HCT116 (cell line): ENCODE measurements around the gene COPS3. TPM values are rescaled to one million over a fixed set of nuclear protein-coding genes. Genes with fewer than 3 reads are reported as not detected.

Experiments
- ATAC-seq: fragments of 200-7000 bp; cut with Tn5 transposase; 2 replicates; pipeline ENCODE4 v1.9.1; 2020; ENCODE audit warnings: mild to moderate bottlenecking, moderate library complexity
- BruUV-seq: library from RNA; stranded (reverse); fragments of 400-500 nt; replicated peaks from 2 replicates; lab custom pipeline; 2021; lab: Mats Ljungman, UMichigan
- CTCF ChIA-PET: fragments of 300-600 bp; sonication (Branson Sonifier 250); formaldehyde crosslinking; loops from one replicate; lab custom pipeline; 2021; ENCODE audit warnings: antibody characterized with exemption; lab: Charles Lee
- POLR2A ChIA-PET: fragments of 300-600, 350-600 bp; sonication (Branson Sonifier 250); formaldehyde crosslinking; loops from one replicate; lab custom pipeline; 2021; ENCODE audit warnings: antibody characterized with exemption; lab: Charles Lee
- RAD21 ChIA-PET, 2 experiments: fragments of 300-600 bp; sonication (Branson Sonifier 250); formaldehyde crosslinking; loops; one replicate each; lab custom pipeline; 2023; ENCODE audit warnings: low total read pairs in 2 of 2; ENCODE audit not compliant: uncharacterized antibody in 2 of 2, unreplicated experiment in 2 of 2, low non-redundant PET in 1 of 2; lab: Charles Lee
- DNase-seq: peaks from one replicate; pipeline ENCODE4 v3.0.0-alpha.2; 2010; ENCODE audit warnings: low read depth, low spot score
- H2AFZ ChIP-seq: fragments of 200-600 bp; shearing (Covaris generic), sonication (generic); 2 replicates; pipeline ENCODE4 v1.6.1; 2017; ENCODE audit warnings: low read depth, mixed run types, mixed read lengths, antibody characterized with exemption, low read length; ENCODE audit not compliant: poor library complexity, severe bottlenecking
- H3K27ac ChIP-seq: 2 replicates; pipeline ENCODE4 v1.5.1; 2012; ENCODE audit warnings: low read depth, low read length
- H3K27me3 ChIP-seq: fragments of 200-600 bp; sonication (generic); 2 replicates; pipeline ENCODE4 v1.6.1; 2016; ENCODE audit warnings: mixed run types, low read length, mixed read lengths; ENCODE audit not compliant: insufficient read depth
- H3K36me3 ChIP-seq, 2 experiments: fragments of 200-500 bp in 1 of 2; fragments of 200-600 bp in 1 of 2; sonication (Bioruptor generic) in 1 of 2; sonication (generic) in 1 of 2; 2 replicates each; pipeline versions ENCODE4 v1.5.1 to v1.6.1; 2014 to 2016; ENCODE audit warnings: low read length in 2 of 2, inconsistent platforms in 1 of 2, mixed read lengths in 1 of 2, mixed run types in 1 of 2; ENCODE audit not compliant: insufficient read depth in 2 of 2, control insufficient read depth in 1 of 2
- H3K4me1 ChIP-seq, 2 experiments: fragments of 200-600 bp in 1 of 2; sonication (generic) in 1 of 2; 2 replicates each; pipeline versions ENCODE4 v1.5.1 to v1.6.1; 2012 to 2017; ENCODE audit warnings: low read length in 2 of 2, inconsistent platforms in 1 of 2, mild to moderate bottlenecking in 1 of 2, mixed read lengths in 1 of 2, mixed run types in 1 of 2, moderate library complexity in 1 of 2; ENCODE audit not compliant: insufficient read depth in 2 of 2, control insufficient read depth in 1 of 2
- H3K4me2 ChIP-seq: fragments of 200-600 bp; sonication (generic); 2 replicates; pipeline ENCODE4 v1.6.1; 2017; ENCODE audit warnings: mixed run types, low read length, mixed read lengths
- H3K4me3 ChIP-seq, 2 experiments: fragments of 200-600 bp in 1 of 2; sonication (generic) in 1 of 2; replicated peaks in 1 of 2; 2 replicates each; pipeline ENCODE4 v1.5.1; 2011 to 2016; ENCODE audit warnings: low read length in 2 of 2, control low read depth in 1 of 2, low read depth in 1 of 2, mild to moderate bottlenecking in 1 of 2, mixed read lengths in 1 of 2, mixed run types in 1 of 2
- H3K79me2 ChIP-seq: fragments of 200-600 bp; sonication (generic); 2 replicates; pipeline ENCODE4 v1.6.1; 2017; ENCODE audit warnings: mild to moderate bottlenecking, mixed run types, low read length, moderate library complexity, mixed read lengths; ENCODE audit not compliant: insufficient read depth
- H3K9ac ChIP-seq: fragments of 200-600 bp; sonication (generic); 2 replicates; pipeline ENCODE4 v1.6.1; 2016; ENCODE audit warnings: low read length, mixed read lengths
- H3K9me2 ChIP-seq: fragments of 200-600 bp; sonication (generic), shearing (Covaris generic); 2 replicates; pipeline ENCODE4 v1.6.1; 2017; ENCODE audit warnings: mixed run types, mild to moderate bottlenecking, moderate library complexity; ENCODE audit not compliant: insufficient read depth
- H3K9me3 ChIP-seq, 2 experiments: fragments of 200-500 bp in 1 of 2; fragments of 200-600 bp in 1 of 2; sonication (Bioruptor generic) in 1 of 2; sonication (generic) in 1 of 2; 2 replicates each; pipeline ENCODE4 v1.6.1; 2014 to 2017; ENCODE audit warnings: low read length in 2 of 2, mixed read lengths in 2 of 2, inconsistent platforms in 1 of 2, low read depth in 1 of 2, mild to moderate bottlenecking in 1 of 2, mixed run types in 1 of 2, moderate library complexity in 1 of 2; ENCODE audit not compliant: control insufficient read depth in 1 of 2, insufficient read depth in 1 of 2
- H4K20me1 ChIP-seq: fragments of 200-600 bp; sonication (generic), shearing (Covaris generic); 2 replicates; pipeline ENCODE4 v1.6.1; 2017; ENCODE audit warnings: mixed run types, mild to moderate bottlenecking, moderate library complexity; ENCODE audit not compliant: insufficient read depth
- ATF3 ChIP-seq: IDR thresholded peaks from 2 replicates; pipeline ENCODE4 v1.6.1; 2012
- CBX3 ChIP-seq: IDR thresholded peaks from 2 replicates; pipeline ENCODE4 v1.6.1; 2012; ENCODE audit warnings: low read depth
- CEBPB ChIP-seq: IDR thresholded peaks from 2 replicates; pipeline ENCODE4 v1.6.1; 2012; ENCODE audit warnings: low read depth
- EZH2 ChIP-seq: fragments of 200-600 bp; sonication (generic); IDR thresholded peaks from 2 replicates; pipeline ENCODE4 v1.6.1; 2017; ENCODE audit warnings: antibody characterized with exemption, mixed run types
- EZH2phosphoT487 ChIP-seq: fragments of 200-600 bp; IDR thresholded peaks from 2 replicates; pipeline ENCODE4 v1.6.1; 2018; ENCODE audit warnings: antibody characterized with exemption, borderline replicate concordance
- FOSL1 ChIP-seq: IDR thresholded peaks from 2 replicates; pipeline ENCODE4 v1.6.1; 2012; ENCODE audit warnings: low read depth
- JUND ChIP-seq: IDR thresholded peaks from 2 replicates; pipeline ENCODE4 v1.6.1; 2012
- MAX ChIP-seq: IDR thresholded peaks from 2 replicates; pipeline ENCODE4 v1.6.1; 2012
- POLR2A ChIP-seq: IDR thresholded peaks from 2 replicates; pipeline ENCODE4 v1.7.0; 2011; ENCODE audit warnings: borderline replicate concordance; ENCODE audit not compliant: insufficient read depth, insufficient read length; ENCODE audit errors: extremely low read depth
- POLR2AphosphoS5 ChIP-seq: IDR thresholded peaks from 2 replicates; pipeline ENCODE4 v1.6.1; 2011; ENCODE audit warnings: mild to moderate bottlenecking, low read depth, low read length, moderate library complexity
- RAD21 ChIP-seq: IDR thresholded peaks from 2 replicates; pipeline ENCODE4 v1.6.1; 2012; ENCODE audit warnings: low read depth, mild to moderate bottlenecking
- REST ChIP-seq: IDR thresholded peaks from 2 replicates; pipeline ENCODE4 v1.6.1; 2012; ENCODE audit warnings: low read depth
- SP1 ChIP-seq: IDR thresholded peaks from 2 replicates; pipeline ENCODE4 v1.6.1; 2012; ENCODE audit warnings: low read depth
- SRF ChIP-seq: IDR thresholded peaks from 2 replicates; pipeline ENCODE4 v1.6.1; 2012; ENCODE audit warnings: low read depth
- TCF7L2 ChIP-seq: IDR thresholded peaks from 2 replicates; pipeline ENCODE4 v1.7.0; 2011; ENCODE audit warnings: borderline replicate concordance, inconsistent platforms; ENCODE audit not compliant: insufficient read depth, insufficient read length; ENCODE audit errors: extremely low read depth
- YY1 ChIP-seq: IDR thresholded peaks from 2 replicates; pipeline ENCODE4 v1.6.1; 2011; ENCODE audit warnings: low read length, low read depth, moderate library complexity, mild to moderate bottlenecking; ENCODE audit not compliant: insufficient replicate concordance; ENCODE audit errors: extremely low read depth
- ZFX ChIP-seq: fragments of 450-650 bp; IDR thresholded peaks from 2 replicates; pipeline ENCODE4 v1.6.1; 2017
- intact Hi-C: fragments of 100-400 bp; cut with micrococcal nuclease; formaldehyde crosslinking; loops from 2 replicates; pipeline ENCODE4 v1.10.0; 2022
- total RNA-seq: library from RNA; stranded (reverse); gene quantifications from one replicate; pipeline ENCODE4 v1.2.1, GENCODE V29; 2021; ENCODE audit not compliant: unreplicated experiment

The COPS3 gene
- total RNA-seq, 1 experiment from 2014 or later, result 99.0 TPM

GRCh38 chr17:17204041-17204591, 76.9 kb downstream of the COPS3 start:
- H3K9me2 ChIP-seq, result no peaks in the 10 kb centered on the region
- intact Hi-C loops, result no loop called here
- H3K79me2 ChIP-seq, result peaks cover 30% of the 10 kb centered on the region
- H3K27me3 ChIP-seq, result no peaks in the 10 kb centered on the region
- RAD21 ChIA-PET, result no interaction called here
- ATAC-seq (no peak), DNase-seq (no peak)
- peak overlapping the region; percentile 100 for H3K4me2 ChIP-seq
- H3K4me3 ChIP-seq, result peak overlapping the region in 1 of 2 experiments; percentile 95; a peak in 2 of 4 replicates
- H3K9ac ChIP-seq, result peak overlapping the region; percentile 99
- H3K27ac ChIP-seq, result peak overlapping the region; percentile 89; the same call in 1 of the 2 replicates
- peaks cover 6 to 28% of the 10 kb centered on the region in 2 experiments for H3K36me3 ChIP-seq
- H3K4me1 ChIP-seq, result peaks cover 7 to 31% of the 10 kb centered on the region in 2 experiments
- CTCF ChIA-PET, result no interaction called here
- no peaks in the 10 kb centered on the region for H4K20me1 ChIP-seq
- no TSS peak for BruUV-seq
- H2AFZ ChIP-seq, result no peak overlapping the region
- POLR2A ChIA-PET, result no interaction called here
- TF ChIP-seq ATF3 (no peak), MAX (no peak)
- H3K9me3 ChIP-seq, result no peaks in the 10 kb centered on the region

GRCh38 chr17:17203173-17203730, 77.8 kb downstream of the COPS3 start:
- CTCF ChIA-PET, result no interaction called here
- H3K9ac ChIP-seq, result no peak overlapping the region
- intact Hi-C loops, result no loop called here
- no peak for TF ChIP-seq JUND
- TF ChIP-seq SRF, result no peak
- TF ChIP-seq YY1, result no peak
- no peak for TF ChIP-seq SP1
- no peak for TF ChIP-seq EZH2phosphoT487
- no peak for TF ChIP-seq EZH2
- no peak for TF ChIP-seq TCF7L2
- no peak for TF ChIP-seq FOSL1
- no peak for TF ChIP-seq CEBPB
- TF ChIP-seq ZFX, result no peak
- TF ChIP-seq ATF3, result no peak
- TF ChIP-seq POLR2AphosphoS5, result no peak
- TF ChIP-seq RAD21, result no peak
- no peak for TF ChIP-seq REST
- TF ChIP-seq CBX3, result no peak
- TF ChIP-seq POLR2A, result no peak

More at GRCh38 chr17:17203173-17203730, 77.8 kb downstream of the COPS3 start:
- ATAC-seq (no peak), DNase-seq (no peak)
- Histone ChIP-seq H3K4me3 (no peak overlapping the region), H3K9me3 (no peaks in the 10 kb centered on the region), H3K4me2 (no peak overlapping the region), H2AFZ (no peak overlapping the region), H3K79me2 (peaks cover 30% of the 10 kb centered on the region), H3K4me1 (peaks cover 7 to 31% of the 10 kb centered on the region in 2 experiments), H3K9me2 (no peaks in the 10 kb centered on the region), H3K27ac (no peak overlapping the region), H3K36me3 (peaks cover 6 to 28% of the 10 kb centered on the region in 2 experiments), H4K20me1 (no peaks in the 10 kb centered on the region), H3K27me3 (no peaks in the 10 kb centered on the region)
- RAD21 ChIA-PET, result no interaction called here
- POLR2A ChIA-PET, result no interaction called here
- no TSS peak for BruUV-seq
